ENCODE results near the gene THOC2.
"Not testable (repeated sequence)": the region's sequence is repeated elsewhere in the genome, so short reads cannot be mapped to it uniquely, and the experiment has no call there.

DNA sequence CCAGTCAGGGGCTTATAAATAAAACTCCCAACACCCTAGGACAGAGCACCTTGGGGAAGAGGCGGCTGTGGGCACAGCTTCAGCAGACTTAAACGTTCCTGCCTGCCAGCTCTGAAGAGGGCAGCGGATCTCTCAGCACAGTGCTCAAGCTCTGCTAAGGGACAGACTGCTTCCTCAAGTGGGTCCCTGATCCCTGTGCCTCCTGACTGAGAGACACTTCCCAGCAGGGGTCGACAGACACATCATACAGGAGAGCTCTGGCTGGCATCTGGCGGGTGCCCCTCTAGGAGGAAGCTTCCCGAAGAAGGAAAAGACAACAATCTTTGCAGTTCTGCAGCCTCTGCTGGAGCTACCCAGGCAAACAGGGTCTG lies 84.1 kb downstream of the THOC2 start:
- TF ChIP-seq CTCF, POLR2A (IDR thresholded peaks at IDR 0.05): not testable (repeated sequence)
